A549 (cell line): ENCODE measurements around the gene ARFGEF3.

Source experiments
- CHD2 ChIP-seq: fragments of 150-350 bp; IDR thresholded peaks from 2 replicates; pipeline ENCODE4 v1.6.1; 2014; ENCODE audit warnings: low read length; ENCODE audit not compliant: partially characterized antibody
- CTCF ChIP-seq: fragments of >200 bp; sonication (Bioruptor Twin); formaldehyde crosslinking; IDR thresholded peaks from 3 replicates; pipeline ENCODE4 v1.5.1; 2016
- EP300 ChIP-seq, 2 experiments: fragments of >200 bp; sonication (Bioruptor Twin); formaldehyde crosslinking; IDR thresholded peaks; 2 replicates in 1 of 2; 3 replicates in 1 of 2; pipeline ENCODE4 v1.6.1; 2016 to 2017
- FOSL2 ChIP-seq, 2 experiments: fragments of 450-650 bp in 1 of 2; fragments of >200 bp in 1 of 2; sonication (Bioruptor Twin) in 1 of 2; formaldehyde crosslinking; IDR thresholded peaks; 2 replicates each; pipeline versions ENCODE4 v1.5.0 to v1.6.1; 2016 to 2020; ENCODE audit warnings: mild to moderate bottlenecking in 1 of 2, moderate library complexity in 1 of 2
- HOXA7 ChIP-seq: fragments of 250-450 bp; sonication (Bioruptor Pico); IDR thresholded peaks from 2 replicates; pipeline ENCODE4 v1.5.0; 2020; ENCODE audit warnings: mild to moderate bottlenecking, moderate library complexity
- MAFK ChIP-seq: fragments of 450-650 bp; IDR thresholded peaks from 2 replicates; pipeline ENCODE4 v1.6.1; 2014; ENCODE audit not compliant: partially characterized antibody
- MAZ ChIP-seq: fragments of 150-350 bp; IDR thresholded peaks from 2 replicates; pipeline ENCODE4 v1.6.1; 2014; ENCODE audit warnings: antibody characterized with exemption, low read depth, low read length, borderline replicate concordance
- RAD21 ChIP-seq, 2 experiments: fragments of >200 bp in 1 of 2; sonication (Bioruptor Twin) in 1 of 2; formaldehyde crosslinking in 1 of 2; IDR thresholded peaks in 1 of 2; conservative IDR thresholded peaks in 1 of 2; 2 replicates in 1 of 2; 3 replicates in 1 of 2; pipeline ENCODE4 v1.6.1; 2012 to 2018; ENCODE audit warnings: inconsistent platforms in 1 of 2
- RCOR1 ChIP-seq: fragments of 150-350 bp; IDR thresholded peaks from 2 replicates; pipeline ENCODE4 v1.6.1; 2014; ENCODE audit warnings: antibody characterized with exemption, low read length, low read depth
- RNF2 ChIP-seq: fragments of 200-600 bp; sonication (generic); IDR thresholded peaks from 2 replicates; pipeline ENCODE4 v1.6.1; 2016; ENCODE audit warnings: low read depth, mild to moderate bottlenecking, antibody characterized with exemption, moderate library complexity, borderline replicate concordance
- SMC3 ChIP-seq: fragments of >200 bp; sonication (Bioruptor Twin); formaldehyde crosslinking; IDR thresholded peaks from 3 replicates; pipeline ENCODE4 v1.6.1; 2018; ENCODE audit warnings: inconsistent platforms
- SREBF2 ChIP-seq: fragments of 450-650 bp; IDR thresholded peaks from 2 replicates; pipeline ENCODE4 v1.6.1; 2014; ENCODE audit warnings: mild to moderate bottlenecking, moderate library complexity
- TF ChIP-seq, protein P1 (sequence below): IDR thresholded peaks from 2 replicates; pipeline ENCODE4 v1.6.1; 2012; ENCODE audit warnings: low read depth, borderline replicate concordance
- TF ChIP-seq, protein P2 (sequence below): IDR thresholded peaks from 2 replicates; pipeline ENCODE4 v1.6.1; 2012

- no peak for TF ChIP-seq CHD2
- TF ChIP-seq, protein P1, sequence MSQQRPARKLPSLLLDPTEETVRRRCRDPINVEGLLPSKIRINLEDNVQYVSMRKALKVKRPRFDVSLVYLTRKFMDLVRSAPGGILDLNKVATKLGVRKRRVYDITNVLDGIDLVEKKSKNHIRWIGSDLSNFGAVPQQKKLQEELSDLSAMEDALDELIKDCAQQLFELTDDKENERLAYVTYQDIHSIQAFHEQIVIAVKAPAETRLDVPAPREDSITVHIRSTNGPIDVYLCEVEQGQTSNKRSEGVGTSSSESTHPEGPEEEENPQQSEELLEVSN, result no peak
- TF ChIP-seq CTCF, result no peak
- TF ChIP-seq FOSL2 (IDR thresholded peaks at IDR 0.05), result no peak
- TF ChIP-seq FOSL2 (CRISPR knock-in tag; IDR thresholded peaks at IDR 0.05), result no peak
- no peak for TF ChIP-seq RCOR1
- no peak for TF ChIP-seq EP300 (IDR thresholded peaks at IDR 0.05)
- no peak for TF ChIP-seq HOXA7 (CRISPR knock-in tag)
- TF ChIP-seq SMC3, result no peak
- TF ChIP-seq, protein P2, sequence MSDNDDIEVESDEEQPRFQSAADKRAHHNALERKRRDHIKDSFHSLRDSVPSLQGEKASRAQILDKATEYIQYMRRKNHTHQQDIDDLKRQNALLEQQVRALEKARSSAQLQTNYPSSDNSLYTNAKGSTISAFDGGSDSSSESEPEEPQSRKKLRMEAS, result no peak
- no peak for TF ChIP-seq MAZ
- TF ChIP-seq SREBF2, result no peak
- TF ChIP-seq RAD21 (conservative IDR thresholded peaks at IDR 0.05 in 1 of 2, IDR thresholded peaks at IDR 0.05 in 1 of 2), result no peak
- no peak for TF ChIP-seq RNF2
- no peak for TF ChIP-seq MAFK
Observed at GRCh38 chr6:138347864-138348263, 186.1 kb downstream of the ARFGEF3 start.
